CD4-positive, alpha-beta T cell treated with Interleukin-6 for 4 hours (primary cell): Measurements from ENCODE around the gene CTDNEP1.

ENCODE experiments used
- DNase-seq: peaks from one replicate; pipeline ENCODE4 v3.0.0-alpha.2; 2020; ENCODE audit warnings: mixed read lengths

CTDNEP1 gene

DNA sequence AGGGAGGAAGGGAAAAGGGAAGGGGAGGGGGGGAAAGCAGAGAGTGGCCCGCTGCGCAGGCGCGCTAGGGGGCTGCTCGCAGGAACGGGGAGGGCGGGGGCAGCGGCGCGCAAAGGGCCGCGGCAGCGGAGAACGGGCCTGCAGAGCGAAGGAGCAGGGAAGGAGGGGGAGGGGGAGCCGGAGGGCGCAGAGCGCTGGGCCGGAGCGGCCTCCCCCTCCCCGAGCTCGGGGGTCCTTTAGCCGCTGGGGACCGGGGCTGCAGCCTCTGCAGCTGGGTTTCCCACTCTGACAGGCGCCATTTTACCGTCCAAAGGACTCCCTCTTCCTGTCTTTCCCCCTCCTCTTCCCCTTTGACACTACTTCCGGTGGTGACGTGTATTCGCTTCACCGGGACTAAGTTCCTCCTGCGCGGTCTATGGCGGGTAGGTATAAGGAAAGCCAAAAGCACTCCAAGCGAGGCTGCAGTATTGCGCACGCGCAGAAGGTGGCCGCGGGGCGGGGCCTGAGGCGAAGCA, at the start of gene CTDNEP1:
CTDNEP1 (minus strand) TSS at position 74 of the 515 bp plus-strand sequence. CDS start 438 bp downstream, outside the sequence.
- peak; percentile 97 for DNase-seq

DNA sequence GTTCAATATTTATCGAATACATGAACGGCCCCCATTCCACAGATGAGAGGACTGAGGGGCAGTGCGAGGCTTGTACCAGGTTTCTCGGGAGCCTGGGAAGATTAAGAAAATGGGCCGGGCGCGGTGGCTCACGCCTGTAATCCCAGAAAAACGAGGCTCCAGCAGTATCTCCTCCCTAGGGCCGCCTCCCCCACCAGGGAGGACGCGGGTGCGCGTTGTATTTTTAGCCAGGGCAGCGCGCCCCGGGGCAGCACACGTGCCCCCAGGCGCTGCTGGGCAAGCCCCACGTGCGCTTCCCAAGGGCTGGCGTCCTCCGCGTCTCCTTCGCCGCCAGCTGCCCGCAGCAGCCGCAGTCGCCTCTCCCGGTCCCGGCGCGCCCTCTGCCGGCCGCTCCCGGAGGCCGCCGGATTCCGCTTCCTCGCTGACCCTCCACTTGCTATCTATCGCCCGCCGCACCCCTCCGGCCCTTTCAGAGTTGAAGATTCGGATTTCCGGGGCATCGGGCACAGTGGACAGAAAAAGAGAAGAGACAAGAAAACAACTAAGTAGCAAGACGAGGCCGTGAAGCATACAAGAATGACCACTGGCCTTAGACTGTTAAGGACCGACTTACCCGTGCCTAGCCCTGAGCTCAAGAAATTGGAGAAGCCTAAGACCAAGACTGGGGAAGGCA, 44.8 kb upstream of the CTDNEP1 start:
- DNase-seq, result peak; percentile 76

DNA sequence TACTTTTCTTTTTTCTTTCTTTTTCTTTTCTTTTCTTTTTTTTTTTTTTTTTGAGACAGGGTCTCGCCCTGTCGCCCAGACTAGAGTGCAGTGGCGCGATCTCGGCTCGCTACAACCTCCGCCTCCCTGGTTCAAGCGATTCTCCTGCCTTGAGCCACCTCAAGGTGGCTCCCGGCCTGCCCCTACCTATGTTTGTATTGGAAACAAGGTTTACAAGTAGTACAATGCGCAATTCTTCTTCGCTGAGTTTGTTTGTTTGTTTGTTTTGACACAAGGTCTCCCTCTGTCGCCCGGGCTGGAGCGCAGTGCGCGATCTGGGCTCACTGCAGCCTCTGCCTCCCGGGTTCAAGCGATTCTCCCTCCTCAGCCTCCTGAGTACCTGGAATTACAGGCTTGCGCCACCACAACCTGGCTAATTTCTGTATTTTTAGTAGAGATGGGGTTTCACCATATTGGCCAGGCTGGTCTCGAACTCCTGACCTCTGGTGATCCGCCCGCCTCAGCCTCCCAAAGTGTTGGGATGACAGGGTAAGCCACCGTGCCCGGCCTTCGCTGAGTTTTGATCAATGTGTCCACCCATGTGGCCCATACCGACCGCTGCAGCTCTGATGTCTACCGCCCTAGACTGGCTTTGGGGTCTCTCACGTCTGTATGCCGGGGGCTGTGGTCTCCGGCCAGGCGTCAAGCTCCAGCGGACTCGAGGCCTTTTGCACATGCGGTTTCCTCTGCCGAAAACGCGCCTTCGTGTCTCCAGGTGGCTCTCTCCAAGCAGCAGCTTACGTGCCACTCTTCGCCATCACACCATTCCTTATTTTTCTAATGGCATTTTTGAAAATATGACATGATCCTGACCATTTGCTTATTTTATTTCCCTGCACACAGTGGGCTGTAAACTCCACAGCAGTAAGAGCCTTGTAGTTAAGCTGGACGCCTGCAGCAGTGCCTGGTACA, 44.0 kb upstream of the CTDNEP1 start:
- DNase-seq, result no peak

DNA sequence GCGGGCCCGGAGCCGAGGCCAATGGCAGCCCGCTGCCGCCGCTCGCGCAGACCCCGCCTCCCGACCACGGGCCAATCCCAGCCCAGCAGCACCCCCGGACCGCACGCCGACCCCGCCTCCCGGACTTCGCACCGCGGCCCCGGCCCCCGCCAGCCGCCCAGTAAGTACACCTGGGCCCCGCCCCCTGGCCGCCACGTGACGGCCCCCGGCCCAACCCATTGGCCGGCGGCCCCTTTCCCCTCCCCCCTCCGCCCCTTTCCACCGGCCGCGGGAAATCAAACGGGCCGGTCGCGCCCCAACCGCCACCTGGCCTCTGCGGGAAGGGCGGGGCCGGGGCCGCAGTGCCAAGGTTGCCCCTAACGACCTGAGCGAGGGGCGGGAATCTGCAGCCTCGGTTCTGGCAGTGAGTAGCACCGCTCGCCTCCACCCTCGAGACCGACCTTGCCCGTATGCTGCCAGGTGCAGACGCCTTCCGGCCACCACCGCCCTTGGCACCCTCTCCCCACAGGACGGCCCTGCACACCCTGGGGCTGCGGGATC, 43.1 kb upstream of the CTDNEP1 start, which contains the start of gene YBX2:
YBX2 (minus strand) TSS at position 26 of the 540 bp plus-strand sequence. CDS start 139 bp downstream, outside the sequence.
- DNase-seq, result peak; percentile 82

DNA sequence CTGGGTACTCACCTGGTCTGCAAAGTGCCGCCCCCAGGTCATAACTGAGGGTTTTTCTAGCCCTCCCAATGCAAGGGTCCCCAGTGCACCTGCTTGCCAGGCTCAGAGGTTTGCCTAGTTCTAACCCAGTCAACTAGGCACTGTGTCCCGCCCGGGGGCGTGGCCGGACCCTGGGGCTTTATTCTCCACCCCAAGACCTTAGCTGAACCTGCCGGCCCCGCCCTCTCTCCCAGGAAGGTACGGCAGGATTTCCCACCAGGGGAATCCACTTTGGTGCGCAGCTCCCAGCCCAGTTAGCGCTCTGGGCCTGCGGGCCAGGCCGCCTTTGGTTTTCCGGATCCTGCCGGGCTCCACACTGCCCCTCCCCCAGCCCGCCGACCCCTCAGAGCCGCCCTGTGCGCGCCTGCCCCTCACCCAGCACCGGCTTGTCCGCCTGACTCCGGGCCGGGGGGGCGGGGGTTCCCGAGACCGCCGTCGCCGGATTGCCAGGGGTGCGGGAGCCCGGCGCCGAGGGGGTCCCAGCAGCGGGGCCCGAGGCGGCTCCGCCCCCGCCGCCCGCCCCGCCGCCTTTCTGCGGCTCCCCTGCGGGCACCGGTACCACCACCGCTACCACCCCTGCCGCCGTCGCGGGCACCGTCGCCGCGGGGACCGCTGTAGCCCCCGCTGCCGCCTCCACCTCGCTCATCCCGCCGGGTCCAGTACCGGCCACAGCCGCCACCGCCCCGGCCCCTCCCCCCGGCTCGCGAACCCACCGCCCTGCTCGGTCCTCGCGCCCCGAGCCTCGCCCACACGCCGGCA, 42.5 kb upstream of the CTDNEP1 start:
- DNase-seq, result peak; percentile 50

DNA sequence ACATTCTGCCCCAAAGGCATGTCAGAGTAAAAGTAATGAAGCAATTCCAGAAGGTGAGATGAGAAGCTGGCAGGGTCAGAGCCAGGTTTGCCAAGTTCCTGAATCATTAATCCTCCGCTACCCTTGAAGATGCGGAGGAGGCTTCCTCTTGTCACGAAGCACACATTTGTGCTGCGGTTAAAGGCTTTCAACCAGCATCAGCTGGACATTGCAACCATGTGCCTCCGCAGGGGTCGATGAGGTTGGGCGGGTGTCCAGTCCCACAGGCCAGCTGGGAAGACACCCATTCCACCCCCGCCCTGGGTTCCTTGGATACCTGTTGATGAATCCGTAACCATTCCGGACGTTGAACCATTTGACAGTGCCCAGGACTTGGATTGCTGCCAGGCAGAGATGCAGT, 41.6 kb upstream of the CTDNEP1 start:
- DNase-seq, result no peak

DNA sequence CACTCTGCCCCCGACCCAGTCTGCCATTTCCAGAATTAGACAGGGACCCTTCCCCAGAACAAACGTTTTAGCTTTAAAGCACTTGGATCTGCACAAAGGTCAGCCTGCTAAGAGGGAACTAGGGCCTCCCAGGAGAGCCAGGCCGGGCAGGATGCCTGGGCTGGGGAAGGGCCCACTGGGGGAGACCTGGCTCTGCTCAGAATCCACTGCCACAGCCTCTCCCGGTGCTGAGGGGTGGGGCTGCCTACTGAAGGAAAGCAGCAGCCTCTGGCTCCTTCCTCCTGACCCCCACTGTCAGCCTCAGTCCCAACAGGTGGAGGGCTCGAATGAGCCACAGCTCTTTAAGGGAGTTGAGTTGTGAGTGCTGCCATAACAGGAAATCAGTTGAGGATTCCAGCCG, 41.2 kb upstream of the CTDNEP1 start:
- no peak for DNase-seq

DNA sequence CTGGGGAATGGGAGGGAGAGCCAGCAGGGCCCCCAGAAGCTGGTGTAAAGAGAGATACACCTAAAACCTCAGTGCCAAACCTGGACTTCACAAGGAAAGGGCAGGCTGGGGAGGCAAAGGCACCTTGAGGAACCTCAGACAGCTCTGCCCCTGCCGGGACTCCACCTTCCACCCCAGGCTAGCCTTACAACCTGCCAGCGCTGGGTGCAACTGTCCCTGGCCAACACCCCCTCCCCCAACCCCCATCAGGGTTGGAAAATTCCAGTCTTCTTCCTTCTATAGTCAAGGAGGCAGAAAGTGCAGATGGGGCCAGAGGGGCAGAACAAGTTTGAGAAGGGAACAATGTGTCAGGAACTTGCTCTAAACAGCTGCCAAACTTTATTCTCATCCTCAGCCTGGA, 40.7 kb upstream of the CTDNEP1 start:
- DNase-seq, result no peak

DNA sequence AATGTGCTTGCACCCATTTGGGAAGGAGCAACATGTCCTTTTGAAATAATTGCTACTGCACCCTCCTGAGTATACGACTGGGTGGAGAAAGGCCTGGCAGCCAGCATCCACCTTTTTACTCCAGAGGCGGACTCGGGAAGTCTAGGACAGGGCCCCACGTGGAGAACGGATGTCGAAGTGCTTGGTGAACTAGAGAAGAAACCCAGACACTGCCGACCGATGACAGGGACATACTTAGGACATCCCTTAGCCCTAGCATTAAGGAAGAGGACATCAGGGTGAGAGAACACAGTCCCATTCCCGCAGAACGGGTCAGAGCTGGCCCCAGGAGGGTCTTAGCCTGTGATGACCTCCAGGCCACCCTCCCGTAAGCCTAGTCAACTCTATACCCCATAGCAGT, 39.2 kb upstream of the CTDNEP1 start:
- no peak for DNase-seq

DNA sequence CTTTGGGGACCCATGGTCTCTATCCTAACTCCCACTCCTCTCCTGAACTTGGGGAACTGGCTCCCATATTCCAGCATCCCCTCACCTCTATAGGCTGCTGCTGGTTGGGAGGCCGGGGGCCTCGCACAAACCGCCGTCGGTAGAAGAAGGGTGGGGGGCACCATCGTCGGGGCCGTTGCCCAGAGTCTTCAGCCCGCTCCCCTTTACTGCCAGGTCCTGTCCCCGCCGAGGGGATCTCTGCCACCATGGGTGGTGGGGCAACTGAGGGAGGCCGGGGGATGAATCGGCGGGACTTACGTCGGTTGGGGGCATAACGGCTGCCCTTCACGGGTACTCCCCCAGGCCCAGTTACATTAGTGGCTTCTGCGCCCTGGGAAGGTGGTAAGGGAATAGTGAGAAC, 38.6 kb upstream of the CTDNEP1 start:
- no peak for DNase-seq

DNA sequence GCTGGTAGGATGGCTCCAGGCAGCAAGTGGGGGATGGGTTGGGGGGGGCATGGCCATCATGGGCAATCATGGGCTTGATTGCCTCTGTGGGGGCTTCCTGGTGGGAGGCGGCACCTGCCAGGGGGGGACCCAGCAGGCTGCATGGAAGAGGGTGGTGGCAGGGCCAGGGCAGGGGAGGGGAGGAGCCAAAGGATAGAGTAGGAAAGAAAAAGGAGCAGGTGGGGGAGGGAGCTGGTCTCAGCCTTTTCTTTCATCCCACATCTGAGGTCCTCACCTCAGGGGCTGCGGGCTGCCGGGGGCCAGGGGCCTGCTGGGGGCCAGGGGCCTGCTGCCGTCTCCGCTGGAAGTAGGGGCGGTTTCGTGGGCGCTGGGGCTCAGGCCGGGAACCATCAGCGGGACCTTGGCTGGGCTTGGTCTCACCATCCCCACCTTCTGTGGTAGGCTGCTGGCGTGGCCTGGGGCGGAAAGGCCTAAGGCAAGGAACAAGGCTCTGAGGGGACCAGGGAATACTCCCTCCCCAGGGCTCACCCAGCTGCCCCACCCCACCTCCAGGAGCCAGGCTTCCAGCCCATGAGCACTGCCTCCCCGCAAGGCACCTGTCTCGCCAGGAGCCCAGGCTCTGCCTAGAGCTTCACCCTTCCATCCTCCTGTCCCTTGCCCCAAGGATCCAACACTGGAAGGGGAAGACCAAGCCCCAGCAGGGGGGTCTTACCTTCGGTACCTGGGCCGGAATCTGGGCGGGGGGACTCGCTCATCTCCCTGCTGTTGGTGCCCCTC, 37.9 kb upstream of the CTDNEP1 start:
- no peak for DNase-seq

DNA sequence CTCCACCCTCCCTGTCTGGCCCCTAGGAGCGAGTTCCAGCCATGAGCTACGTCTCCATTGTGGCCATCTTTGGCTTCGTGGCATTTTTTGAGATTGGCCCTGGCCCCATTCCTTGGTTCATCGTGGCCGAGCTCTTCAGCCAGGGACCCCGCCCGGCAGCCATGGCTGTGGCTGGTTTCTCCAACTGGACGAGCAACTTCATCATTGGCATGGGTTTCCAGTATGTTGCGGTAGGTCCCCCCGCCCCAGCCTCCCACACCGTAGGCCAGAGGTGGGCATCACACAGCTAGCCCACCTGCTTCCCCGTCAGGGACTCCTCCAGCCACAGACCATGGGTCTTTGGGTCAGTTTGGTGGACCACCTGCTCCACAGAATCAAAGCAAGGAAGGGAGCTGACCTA, 34.1 kb upstream of the CTDNEP1 start:
- DNase-seq, result no peak

DNA sequence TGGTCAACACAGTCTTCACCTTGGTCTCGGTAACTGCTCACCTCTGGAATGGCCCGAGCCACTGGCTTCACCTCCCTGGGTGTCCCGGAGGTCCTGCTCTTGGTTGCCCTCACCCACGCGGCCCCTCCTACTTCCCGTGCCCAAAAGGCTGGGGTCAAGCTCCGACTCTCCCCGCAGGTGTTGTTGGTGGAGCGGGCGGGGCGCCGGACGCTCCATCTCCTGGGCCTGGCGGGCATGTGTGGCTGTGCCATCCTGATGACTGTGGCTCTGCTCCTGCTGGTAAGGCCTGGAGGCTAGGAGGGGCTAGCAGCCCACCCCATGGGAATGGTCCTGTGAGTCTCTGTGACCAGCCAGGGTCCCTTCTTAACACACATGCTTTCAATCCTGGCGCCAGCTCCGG, 33.4 kb upstream of the CTDNEP1 start:
- DNase-seq, result no peak

DNA sequence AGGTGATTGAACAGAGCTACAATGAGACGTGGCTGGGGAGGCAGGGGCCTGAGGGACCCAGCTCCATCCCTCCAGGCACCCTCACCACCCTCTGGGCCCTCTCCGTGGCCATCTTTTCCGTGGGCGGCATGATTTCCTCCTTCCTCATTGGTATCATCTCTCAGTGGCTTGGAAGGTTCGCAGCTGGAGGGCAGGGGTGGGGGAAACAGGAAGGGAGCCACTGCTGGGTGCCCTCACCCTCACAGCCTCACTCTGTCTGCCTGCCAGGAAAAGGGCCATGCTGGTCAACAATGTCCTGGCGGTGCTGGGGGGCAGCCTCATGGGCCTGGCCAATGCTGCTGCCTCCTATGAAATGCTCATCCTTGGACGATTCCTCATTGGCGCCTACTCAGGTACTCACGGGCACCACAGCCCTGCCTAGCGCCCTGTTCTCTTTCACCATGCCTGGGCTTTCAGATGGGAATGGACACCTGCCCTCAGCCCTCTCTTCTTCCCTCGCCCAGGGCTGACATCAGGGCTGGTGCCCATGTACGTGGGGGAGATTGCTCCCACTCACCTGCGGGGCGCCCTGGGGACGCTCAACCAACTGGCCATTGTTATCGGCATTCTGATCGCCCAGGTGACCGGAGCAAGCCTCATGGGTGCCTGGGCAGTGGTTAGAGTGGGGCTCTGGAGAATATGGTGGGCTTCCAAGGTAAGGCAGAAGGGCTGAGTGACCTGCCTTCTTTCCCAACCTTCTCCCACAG, 32.1 kb upstream of the CTDNEP1 start:
- DNase-seq, result no peak

DNA sequence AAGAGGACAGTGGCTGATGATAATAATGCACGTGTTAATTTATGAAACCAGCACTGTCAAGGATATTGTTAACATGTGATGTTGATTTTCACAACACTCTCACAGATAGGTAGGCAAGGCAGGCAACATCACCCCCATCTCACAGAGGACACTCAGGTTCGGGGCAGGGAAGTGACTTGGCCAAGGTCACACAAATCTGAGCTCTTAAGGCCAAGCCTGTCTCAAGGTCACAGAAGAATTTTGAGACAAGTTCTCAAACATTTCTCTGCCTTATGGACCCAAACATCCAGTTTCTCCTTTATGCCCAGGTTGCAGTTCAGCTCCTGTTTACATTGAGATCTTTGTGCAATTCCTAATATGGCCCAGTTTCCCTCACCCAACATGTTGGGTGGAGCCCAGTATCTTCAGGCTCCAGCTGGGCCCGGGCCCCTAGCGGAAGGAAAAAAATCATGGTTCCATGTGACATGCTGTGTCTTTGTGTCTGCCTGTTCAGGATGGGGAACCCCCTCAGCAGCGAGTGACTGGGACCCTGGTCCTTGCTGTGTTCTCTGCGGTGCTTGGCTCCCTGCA, 31.3 kb upstream of the CTDNEP1 start:
- DNase-seq, result no peak

DNA sequence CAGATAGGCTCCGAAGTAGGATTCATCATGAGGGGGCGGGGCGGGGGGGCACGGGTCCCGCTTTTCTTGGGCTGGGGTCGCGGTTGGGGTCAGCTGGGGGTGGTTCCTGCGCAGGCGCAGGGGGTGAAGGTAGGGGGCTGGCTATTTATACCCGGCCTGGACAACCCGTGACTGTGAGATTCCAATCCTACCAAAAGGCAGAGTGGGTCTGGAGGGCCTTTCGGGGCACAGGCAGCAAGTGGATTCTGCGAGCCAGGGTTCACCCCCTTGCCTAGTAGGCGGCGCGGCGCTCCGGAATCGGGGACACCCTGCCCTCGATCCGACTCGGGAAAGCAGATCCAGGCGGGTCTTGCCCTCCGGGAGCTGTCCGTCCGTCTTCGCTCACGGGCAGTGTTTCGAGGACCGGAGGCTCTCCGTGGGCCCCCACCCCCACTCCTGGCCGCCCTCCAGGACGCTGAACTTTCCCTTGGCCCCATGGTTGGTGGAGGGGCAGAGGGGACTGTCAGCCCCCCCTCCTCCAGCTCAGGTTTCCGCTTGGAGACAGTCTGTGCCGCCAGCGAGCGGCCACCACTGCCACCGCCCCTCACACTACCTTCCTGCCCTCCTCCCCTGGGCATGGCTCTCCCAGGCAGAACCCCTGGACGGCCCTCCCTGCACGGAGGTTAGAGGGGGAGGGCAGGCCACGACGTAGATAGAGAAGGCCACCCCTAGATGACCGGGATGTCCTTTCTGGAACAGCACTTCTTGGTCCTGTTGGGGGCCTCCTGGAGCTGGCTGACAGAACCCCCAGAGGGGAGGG, 30.6 kb upstream of the CTDNEP1 start:
- no peak for DNase-seq

DNA sequence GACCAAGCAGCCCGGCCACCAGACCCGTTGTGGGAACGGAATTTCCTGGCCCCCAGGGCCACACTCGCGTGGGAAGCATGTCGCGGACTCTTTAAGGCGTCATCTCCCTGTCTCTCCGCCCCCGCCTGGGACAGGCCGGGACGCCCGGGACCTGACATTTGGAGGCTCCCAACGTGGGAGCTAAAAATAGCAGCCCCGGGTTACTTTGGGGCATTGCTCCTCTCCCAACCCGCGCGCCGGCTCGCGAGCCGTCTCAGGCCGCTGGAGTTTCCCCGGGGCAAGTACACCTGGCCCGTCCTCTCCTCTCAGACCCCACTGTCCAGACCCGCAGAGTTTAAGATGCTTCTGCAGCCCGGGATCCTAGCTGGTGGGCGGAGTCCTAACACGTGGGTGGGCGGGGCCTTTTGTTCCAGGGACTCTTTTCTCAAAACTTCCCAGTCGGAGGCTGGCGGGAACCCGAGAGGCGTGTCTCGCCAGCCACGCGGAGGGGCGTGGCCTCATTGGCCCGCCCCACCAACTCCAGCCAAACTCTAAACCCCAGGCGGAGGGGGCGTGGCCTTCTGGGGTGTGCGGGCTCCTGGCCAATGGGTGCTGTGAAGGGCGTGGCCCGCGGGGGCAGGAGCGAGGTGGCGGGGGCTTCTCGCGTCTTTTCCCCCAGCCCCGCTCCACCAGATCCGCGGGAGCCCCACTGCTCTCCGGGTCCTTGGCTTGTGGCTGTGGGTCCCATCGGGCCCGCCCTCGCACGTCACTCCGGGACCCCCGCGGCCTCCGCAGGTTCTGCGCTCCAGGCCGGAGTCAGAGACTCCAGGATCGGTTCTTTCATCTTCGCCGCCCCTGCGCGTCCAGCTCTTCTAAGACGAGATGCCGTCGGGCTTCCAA, 29.8 kb upstream of the CTDNEP1 start, which contains the start of gene SLC2A4:
SLC2A4 (plus strand) TSS at position 645 of the 879 bp plus-strand sequence; CDS start at position 862, 217 bp downstream.
- DNase-seq, result peak; percentile 91

DNA sequence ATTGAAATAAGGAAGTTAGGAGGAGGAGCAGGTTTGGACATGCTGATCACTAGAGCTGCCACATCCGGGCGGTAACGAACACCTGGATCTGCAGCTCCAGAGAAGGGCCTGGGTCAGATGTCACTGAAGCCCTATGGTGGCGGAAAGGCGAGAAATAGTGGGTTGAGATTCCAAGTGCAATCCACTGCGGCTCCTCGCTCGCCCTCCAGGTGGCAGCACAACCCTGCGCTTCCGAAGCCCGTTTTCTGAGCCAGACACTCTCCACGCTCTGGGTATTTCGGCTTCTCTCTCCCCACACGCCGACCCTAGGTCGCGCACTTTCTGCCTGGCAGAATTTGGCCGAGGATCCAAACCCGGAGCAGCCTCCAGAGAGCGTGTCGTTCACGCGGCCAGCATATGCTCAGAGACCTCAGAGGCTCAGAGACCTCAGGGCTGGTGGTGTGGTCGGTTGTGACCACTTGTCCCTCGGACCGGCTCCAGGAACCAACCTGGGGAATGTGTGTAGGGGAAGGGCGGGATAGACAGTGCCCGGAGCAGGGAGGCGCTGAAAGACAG, 29.1 kb upstream of the CTDNEP1 start:
- peak; percentile 85 for DNase-seq
